Activated T-helper 1 cell treated with Interleukin-2 at 50 U/mL for 16 hours (primary cell): ENCODE measurements around the gene GPHN.
"Not testable (repeated sequence)": the region's sequence is repeated elsewhere in the genome, so short reads cannot be mapped to it uniquely, and the experiment has no call there.

Experiments
- DNase-seq: peaks from one replicate; pipeline ENCODE4 v3.0.0-alpha.2; 2020; ENCODE audit warnings: low read depth

GPHN gene

GRCh38 chr14:67059596-67059995 is 551.6 kb downstream of the GPHN start:
- DNase-seq = no peak

- no peak for DNase-seq
These were observed 552.6 kb downstream of the GPHN start for GRCh38 chr14:67060546-67060945.

- not testable (repeated sequence) for DNase-seq
These were observed 559.3 kb downstream of the GPHN start for GRCh38 chr14:67067070-67067814.

GRCh38 chr14:67068251-67068650 is 560.3 kb downstream of the GPHN start:
- no peak for DNase-seq

GRCh38 chr14:67071506-67071905 is 563.6 kb downstream of the GPHN start:
- no peak for DNase-seq

- no peak for DNase-seq
These were observed 570.0 kb downstream of the GPHN start for GRCh38 chr14:67077921-67078320.

GRCh38 chr14:67079846-67080245 is 571.9 kb downstream of the GPHN start:
- DNase-seq = no peak

- no peak for DNase-seq
These were observed 600.3 kb downstream of the GPHN start for GRCh38 chr14:67108230-67108629.

- DNase-seq = no peak
These were observed 603.1 kb downstream of the GPHN start for GRCh38 chr14:67111022-67111421.

- DNase-seq = no peak
These were observed 604.4 kb downstream of the GPHN start for GRCh38 chr14:67112344-67112743.

GRCh38 chr14:67127174-67127573 is 619.2 kb downstream of the GPHN start:
- DNase-seq = no peak

- no peak for DNase-seq
These were observed 621.8 kb downstream of the GPHN start for GRCh38 chr14:67129768-67130167.

- DNase-seq = no peak
These were observed 623.7 kb downstream of the GPHN start for GRCh38 chr14:67131691-67132090.

GRCh38 chr14:67133144-67133543 is 625.2 kb downstream of the GPHN start:
- DNase-seq = no peak

- DNase-seq = no peak
These were observed 625.9 kb downstream of the GPHN start for GRCh38 chr14:67133595-67134441.

- no peak for DNase-seq
These were observed 629.9 kb downstream of the GPHN start for GRCh38 chr14:67137744-67138371.

GRCh38 chr14:67140556-67140955 is 632.6 kb downstream of the GPHN start:
- DNase-seq = no peak

- no peak for DNase-seq
These were observed 633.4 kb downstream of the GPHN start for GRCh38 chr14:67141146-67141900.

GRCh38 chr14:67151082-67151666 is 643.2 kb downstream of the GPHN start:
- no peak for DNase-seq

GRCh38 chr14:67158566-67158965 is 650.6 kb downstream of the GPHN start:
- no peak for DNase-seq

GRCh38 chr14:67162385-67162784 is 654.4 kb downstream of the GPHN start:
- DNase-seq = no peak

GRCh38 chr14:67166450-67166853 is 658.5 kb downstream of the GPHN start:
- DNase-seq = no peak
